H1 (cell line): ENCODE results near the gene WDR6.

Experiments
- CTCF ChIP-seq, 3 experiments: IDR thresholded peaks; 1 replicate in 2 of 3; 2 replicates in 1 of 3; pipeline versions ENCODE4 v1.5.1 to v1.6.1; 2011; ENCODE audit warnings: low read length in 3 of 3, mild to moderate bottlenecking in 3 of 3, inconsistent platforms in 2 of 3, low read depth in 1 of 3, moderate library complexity in 1 of 3; ENCODE audit not compliant: insufficient read depth in 1 of 3; ENCODE audit errors: control extremely low read depth in 1 of 3
- KDM1A ChIP-seq: fragments of 200-600, 300-600 bp; sonication (generic); IDR thresholded peaks from 2 replicates; pipeline ENCODE4 v1.7.1; 2016; ENCODE audit warnings: mild to moderate bottlenecking, low read length, borderline replicate concordance
- YY1 ChIP-seq: IDR thresholded peaks from 2 replicates; pipeline ENCODE4 v1.6.1; 2011; ENCODE audit warnings: low read depth, mild to moderate bottlenecking, low read length

- TF ChIP-seq CTCF (IDR thresholded peaks at IDR 0.05; ENCODE audit: control extremely low read depth in 1 of 3, insufficient read depth in 1 of 3, low read depth in 1 of 3, low read length in 3 of 3) (no peak), YY1 (no peak), KDM1A (no peak)
Observed at GRCh38 chr3:48989126-48989795, 17.9 kb upstream of the WDR6 start.
